DMS 273 (cell line): ENCODE measurements around the gene CDK14.
A peak's percentile ranks its signal among the peaks of the same experiment; 100 is the strongest.

ENCODE experiments used
- DNase-seq: peaks from one replicate; lab custom pipeline; 2025; ENCODE audit not compliant: unreplicated experiment; lab: John Stamatoyannopoulos, UW

The CDK14 gene

GRCh38 chr7:90677486-90678404, 81.6 kb downstream of the CDK14 start:
- peak; percentile 54 for DNase-seq

- DNase-seq = peak; percentile 78
These were observed 82.9 kb downstream of the CDK14 start for GRCh38 chr7:90678986-90679385.

GRCh38 chr7:90680484-90680883, 84.4 kb downstream of the CDK14 start:
- DNase-seq = no peak

GRCh38 chr7:90681336-90682022, 85.4 kb downstream of the CDK14 start:
- DNase-seq = peak; percentile 34

- DNase-seq = no peak
These were observed 90.0 kb downstream of the CDK14 start for GRCh38 chr7:90686146-90686545.

GRCh38 chr7:90688810-90689209, 92.7 kb downstream of the CDK14 start:
- no peak for DNase-seq

- DNase-seq = no peak
These were observed 93.1 kb downstream of the CDK14 start for GRCh38 chr7:90689260-90689659.

- DNase-seq = peak; percentile 14
These were observed 94.2 kb downstream of the CDK14 start for GRCh38 chr7:90690159-90690858.

GRCh38 chr7:90692396-90692795, 96.3 kb downstream of the CDK14 start:
- DNase-seq = peak; percentile 14

- DNase-seq = no peak
These were observed 96.8 kb downstream of the CDK14 start for GRCh38 chr7:90692947-90693346.

- no peak for DNase-seq
These were observed 97.8 kb downstream of the CDK14 start for GRCh38 chr7:90693939-90694338.

- no peak for DNase-seq
These were observed 102.5 kb downstream of the CDK14 start for GRCh38 chr7:90698616-90699015.

GRCh38 chr7:90701021-90701420, 104.9 kb downstream of the CDK14 start:
- no peak for DNase-seq

GRCh38 chr7:90701771-90702170, 105.7 kb downstream of the CDK14 start:
- no peak for DNase-seq

- no peak for DNase-seq
These were observed 109.4 kb downstream of the CDK14 start for GRCh38 chr7:90705391-90706071.

GRCh38 chr7:90706072-90706716, 110.1 kb downstream of the CDK14 start:
- no peak for DNase-seq

- DNase-seq = peak; percentile 81
These were observed 112.8 kb downstream of the CDK14 start for GRCh38 chr7:90708841-90709317.

GRCh38 chr7:90709501-90710465, 113.7 kb downstream of the CDK14 start:
- no peak for DNase-seq

- no peak for DNase-seq
These were observed 114.3 kb downstream of the CDK14 start for GRCh38 chr7:90710466-90710850.
